GM23338 (cell line): ENCODE measurements around the gene BRME1. TPM values are rescaled to one million over a fixed set of nuclear protein-coding genes. Genes with fewer than 3 reads are reported as not detected.

Experiments
- ATAC-seq: fragments of 200-7000 bp; cut with Tn5 transposase; 3 replicates; pipeline ENCODE4 v1.9.1; 2020
- DNase-seq: peaks from one replicate; pipeline ENCODE4 v3.0.0-alpha.2; 2015; ENCODE audit warnings: low spot score
- H2AFZ ChIP-seq: fragments of 200-600 bp; sonication (generic); 2 replicates; pipeline ENCODE4 v1.8.0; 2016; ENCODE audit warnings: antibody characterized with exemption, mild to moderate bottlenecking, moderate library complexity
- H3F3A ChIP-seq: fragments of 200-600 bp; sonication (generic); replicated peaks from 2 replicates; pipeline ENCODE4 v1.8.0; 2017; ENCODE audit warnings: antibody characterized with exemption, mixed run types, low read depth
- H3K27ac ChIP-seq: fragments of 200-600 bp; sonication (generic); 2 replicates; pipeline ENCODE4 v1.6.1; 2016; ENCODE audit warnings: low read depth
- H3K27me3 ChIP-seq: fragments of 200-600 bp; sonication (generic); 2 replicates; pipeline ENCODE4 v1.8.0; 2016; ENCODE audit warnings: mild to moderate bottlenecking, mixed run types, moderate library complexity; ENCODE audit not compliant: insufficient read depth
- H3K36me3 ChIP-seq: fragments of 200-600 bp; sonication (generic); 2 replicates; pipeline ENCODE4 v1.8.0; 2016; ENCODE audit warnings: mild to moderate bottlenecking; ENCODE audit not compliant: insufficient read depth
- H3K4me1 ChIP-seq: fragments of 200-600 bp; sonication (generic); 2 replicates; pipeline ENCODE4 v1.8.0; 2016; ENCODE audit warnings: mild to moderate bottlenecking, moderate library complexity; ENCODE audit not compliant: insufficient read depth
- H3K4me2 ChIP-seq: fragments of 200-600 bp; sonication (generic); 2 replicates; pipeline ENCODE4 v1.7.1; 2017; ENCODE audit warnings: mixed run types
- H3K4me3 ChIP-seq: fragments of 200-600 bp; sonication (generic); 2 replicates; pipeline ENCODE4 v1.6.1; 2016; ENCODE audit warnings: mixed run types
- H3K79me2 ChIP-seq: fragments of 200-600 bp; sonication (generic); replicated peaks from 2 replicates; pipeline ENCODE4 v1.8.0; 2017; ENCODE audit warnings: mild to moderate bottlenecking; ENCODE audit not compliant: insufficient read depth
- H3K9me2 ChIP-seq: fragments of 200-600 bp; sonication (generic); 2 replicates; pipeline ENCODE4 v1.8.0; 2017; ENCODE audit not compliant: insufficient read depth
- H4K20me1 ChIP-seq: fragments of 200-600 bp; sonication (generic); replicated peaks from 2 replicates; pipeline ENCODE4 v1.8.0; 2017; ENCODE audit warnings: mild to moderate bottlenecking; ENCODE audit not compliant: insufficient read depth
- H3K27ac Mint-ChIP-seq: 2 replicates; pipeline ENCODE4 v1.8.0; 2020; ENCODE audit warnings: inconsistent platforms, mild to moderate bottlenecking, moderate library complexity, mixed read lengths
- H3K27me3 Mint-ChIP-seq: 3 replicates; pipeline ENCODE4 v1.8.0; 2022; ENCODE audit warnings: low read depth, mild to moderate bottlenecking, moderate library complexity, mixed read lengths, inconsistent platforms; ENCODE audit not compliant: insufficient read depth, poor library complexity
- H3K36me3 Mint-ChIP-seq: 3 replicates; pipeline ENCODE4 v1.8.0; 2021; ENCODE audit warnings: low read depth, mild to moderate bottlenecking, inconsistent platforms, moderate library complexity, mixed read lengths
- H3K4me1 Mint-ChIP-seq: 3 replicates; pipeline ENCODE4 v1.8.0; 2020; ENCODE audit warnings: mild to moderate bottlenecking, inconsistent platforms, mixed read lengths
- H3K4me3 Mint-ChIP-seq: 3 replicates; pipeline ENCODE4 v1.8.0; 2021; ENCODE audit warnings: moderate library complexity, mild to moderate bottlenecking, inconsistent platforms, mixed read lengths
- H3K9me3 Mint-ChIP-seq: 3 replicates; pipeline ENCODE4 v1.8.0; 2020; ENCODE audit warnings: moderate library complexity, mild to moderate bottlenecking, inconsistent platforms, mixed read lengths
- CREB1 ChIP-seq: fragments of 250-450 bp; sonication (Bioruptor Pico); IDR thresholded peaks from 2 replicates; pipeline ENCODE4 v1.5.0; 2020; ENCODE audit warnings: low read depth, mild to moderate bottlenecking, moderate library complexity
- CTCF ChIP-seq, 2 experiments: fragments of 200-600 bp in 1 of 2; sonication (generic) in 1 of 2; conservative IDR thresholded peaks; 2 replicates each; pipeline versions ENCODE4 v1.5.1 to v1.6.1; 2016 to 2017; ENCODE audit warnings: antibody characterized with exemption in 2 of 2, low read depth in 2 of 2, mild to moderate bottlenecking in 2 of 2, moderate library complexity in 1 of 2
- EZH2 ChIP-seq: fragments of 200-600 bp; sonication (generic); IDR thresholded peaks from one replicate; pipeline ENCODE4 v1.8.0; 2017; ENCODE audit warnings: antibody characterized with exemption, mild to moderate bottlenecking, low read depth; ENCODE audit not compliant: unreplicated experiment
- POLR2AphosphoS5 ChIP-seq: IDR thresholded peaks from 2 replicates; pipeline ENCODE4 v1.6.1; 2016; ENCODE audit warnings: antibody characterized with exemption, low read depth
- ZNF114 ChIP-seq: fragments of 250-450 bp; sonication (Bioruptor Pico); IDR thresholded peaks from 2 replicates; pipeline ENCODE4 v1.5.0; 2020; ENCODE audit warnings: mild to moderate bottlenecking, moderate library complexity
- ZNF331 ChIP-seq: fragments of 250-450 bp; sonication (Bioruptor Pico); IDR thresholded peaks from 2 replicates; pipeline ENCODE4 v1.5.0; 2020; ENCODE audit warnings: low read depth, mild to moderate bottlenecking, moderate library complexity
- ZNF462 ChIP-seq: fragments of 250-450 bp; sonication (Bioruptor Pico); IDR thresholded peaks from 2 replicates; pipeline ENCODE4 v1.5.0; 2020; ENCODE audit warnings: mild to moderate bottlenecking, moderate library complexity
- polyA plus RNA-seq: library from polyadenylated mRNA; unstranded; fragments of >200 nt; fragmentation: Nextera tagmentation; extraction: Ambion mirVana; gene quantifications from 2 replicates; pipeline ENCODE4 v1.2.1, GENCODE V29; 2016
- total RNA-seq: library from RNA; depleted of rRNA; stranded (reverse); fragments of >200 nt; shearing (Covaris generic); gene quantifications from 2 replicates; pipeline ENCODE4 v1.2.3, GENCODE V29; 2014

The BRME1 gene
- total and polyA plus RNA-seq, 2 experiments from 2014 or later: 3.9 to 4.0 TPM

GRCh38 chr19:13935765-13936510, 30.0 kb upstream of the BRME1 start (continued):
- TF ChIP-seq ZNF462 (CRISPR knock-in tag) (no peak), CREB1 (CRISPR knock-in tag) (no peak), ZNF114 (CRISPR knock-in tag) (no peak), POLR2AphosphoS5 (no peak)

- Mint-ChIP-seq H3K4me3 (no peak overlapping the region), H3K4me1 (peaks cover 31% of the 10 kb centered on the region), H3K9me3 (no peaks in the 10 kb centered on the region; the same call in 2 of the 3 replicates), H3K27ac (no peak overlapping the region), H3K27me3 (peaks cover 9% of the 10 kb centered on the region), H3K36me3 (no peaks in the 10 kb centered on the region; the same call in 2 of the 3 replicates)
- ATAC-seq (no peak), DNase-seq (no peak)
- Histone ChIP-seq H3K36me3 (no peaks in the 10 kb centered on the region), H3K27ac (no peak overlapping the region), H4K20me1 (no peaks in the 10 kb centered on the region), H3F3A (peaks cover 15% of the 10 kb centered on the region), H3K9me2 (no peaks in the 10 kb centered on the region), H3K27me3 (no peaks in the 10 kb centered on the region), H2AFZ (no peak overlapping the region), H3K4me1 (peaks cover 14% of the 10 kb centered on the region; the same call in 1 of the 2 replicates), H3K4me3 (no peak overlapping the region), H3K4me2 (no peak overlapping the region), H3K79me2 (no peaks in the 10 kb centered on the region)
- TF ChIP-seq POLR2AphosphoS5: no peak
- TF ChIP-seq ZNF462 (CRISPR knock-in tag): no peak
- TF ChIP-seq EZH2: no peak
- TF ChIP-seq ZNF331: no peak
- no peak for TF ChIP-seq CTCF (conservative IDR thresholded peaks at IDR 0.05; ENCODE audit: low read depth in 2 of 2)
These were observed 28.8 kb upstream of the BRME1 start for GRCh38 chr19:13934785-13935109.
